Spleen (tissue), 7 donors: ENCODE data around the gene MPPED2.

Experiments used
- POLR2A ChIP-seq, 3 donors: fragments of 450-650 bp; IDR thresholded peaks; one replicate each; pipeline ENCODE4 v1.5.1; 2017; ENCODE audit warnings: antibody characterized with exemption in 3 of 3, mild to moderate bottlenecking in 1 of 3
- POLR2AphosphoS5 ChIP-seq, 3 donors: sonication (generic); formaldehyde crosslinking; IDR thresholded peaks; one replicate each; pipeline ENCODE4 v1.5.1; 2017; ENCODE audit warnings: antibody characterized with exemption in 3 of 3
- TF ChIP-seq, protein P1 (sequence below), 11 experiments: fragments of 200-600 bp in 7 of 11; fragments of 450-650 bp in 4 of 11; sonication (generic) in 4 of 11; IDR thresholded peaks in 8 of 11; conservative IDR thresholded peaks in 3 of 11; 1 replicate in 7 of 11; 2 replicates in 4 of 11; pipeline versions ENCODE4 v1.4.0 to v1.8.0; 2016 to 2021; ENCODE audit warnings: antibody characterized with exemption in 11 of 11, inconsistent platforms in 4 of 11, mild to moderate bottlenecking in 1 of 11
- donor health status: DM: no; HTN: no; CAD: no; lungs with moderate emphysema.
- donor health status: DM: no; HTN: no; CAD: no.
- donor health status: DM: no; HTN: no; CAD: no.

DNA sequence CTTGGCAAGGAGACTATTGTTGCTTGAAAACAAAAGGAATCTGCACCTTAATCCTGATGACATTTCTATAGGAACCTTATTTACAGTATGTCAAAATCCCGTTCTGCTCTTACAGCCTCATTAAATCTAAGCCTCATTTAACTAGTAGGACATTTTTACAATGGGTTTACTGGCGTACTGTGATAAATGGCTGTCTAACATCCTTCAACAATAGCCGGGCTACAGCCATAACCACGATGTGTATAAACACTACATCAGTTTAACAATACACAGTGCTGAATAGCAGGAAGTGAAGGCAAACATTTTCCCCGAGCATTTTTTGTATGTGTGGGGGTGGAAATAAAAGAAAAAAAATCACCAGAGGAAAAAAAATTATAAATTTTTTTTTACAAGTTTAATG is 132.0 kb downstream of the MPPED2 start:
- TF ChIP-seq, protein P1, sequence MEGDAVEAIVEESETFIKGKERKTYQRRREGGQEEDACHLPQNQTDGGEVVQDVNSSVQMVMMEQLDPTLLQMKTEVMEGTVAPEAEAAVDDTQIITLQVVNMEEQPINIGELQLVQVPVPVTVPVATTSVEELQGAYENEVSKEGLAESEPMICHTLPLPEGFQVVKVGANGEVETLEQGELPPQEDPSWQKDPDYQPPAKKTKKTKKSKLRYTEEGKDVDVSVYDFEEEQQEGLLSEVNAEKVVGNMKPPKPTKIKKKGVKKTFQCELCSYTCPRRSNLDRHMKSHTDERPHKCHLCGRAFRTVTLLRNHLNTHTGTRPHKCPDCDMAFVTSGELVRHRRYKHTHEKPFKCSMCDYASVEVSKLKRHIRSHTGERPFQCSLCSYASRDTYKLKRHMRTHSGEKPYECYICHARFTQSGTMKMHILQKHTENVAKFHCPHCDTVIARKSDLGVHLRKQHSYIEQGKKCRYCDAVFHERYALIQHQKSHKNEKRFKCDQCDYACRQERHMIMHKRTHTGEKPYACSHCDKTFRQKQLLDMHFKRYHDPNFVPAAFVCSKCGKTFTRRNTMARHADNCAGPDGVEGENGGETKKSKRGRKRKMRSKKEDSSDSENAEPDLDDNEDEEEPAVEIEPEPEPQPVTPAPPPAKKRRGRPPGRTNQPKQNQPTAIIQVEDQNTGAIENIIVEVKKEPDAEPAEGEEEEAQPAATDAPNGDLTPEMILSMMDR (IDR thresholded peaks at IDR 0.05 in 8 of 11, conservative IDR thresholded peaks at IDR 0.05 in 3 of 11) = no peak
- TF ChIP-seq POLR2A (IDR thresholded peaks at IDR 0.05) = no peak
- TF ChIP-seq POLR2AphosphoS5 (IDR thresholded peaks at IDR 0.05) = no peak
